Adrenal gland (tissue), 12 donors: ENCODE data around the gene EPSTI1. TPM values are rescaled to one million over a fixed set of nuclear protein-coding genes. Genes with fewer than 3 reads are reported as not detected.

Source experiments
- DNase-seq, 7 donors: peaks; one replicate each; pipeline ENCODE4 v3.0.0-alpha.2; 2019 to 2020
- H3K27ac ChIP-seq, 5 donors: fragments of 200-600 bp; sonication (generic) in 4 of 5; 1 replicate in 3 of 5; 2 replicates in 2 of 5; pipeline versions ENCODE4 v1.5.1 to v1.8.0; 2016 to 2020; ENCODE audit warnings: mild to moderate bottlenecking in 1 of 5
- H3K27me3 ChIP-seq: fragments of 200-600 bp; 2 replicates; pipeline ENCODE4 v1.8.0; 2021
- H3K36me3 ChIP-seq, 2 donors: fragments of 200-600 bp; replicated peaks in 1 of 2; 1 replicate in 1 of 2; 2 replicates in 1 of 2; pipeline versions ENCODE4 v1.5.1 to v1.8.0; 2018 to 2022
- H3K4me1 ChIP-seq, 2 donors: fragments of 200-600 bp; replicated peaks in 1 of 2; 1 replicate in 1 of 2; 2 replicates in 1 of 2; pipeline versions ENCODE4 v1.5.1 to v1.8.0; 2018 to 2021
- H3K4me3 ChIP-seq, 4 donors: fragments of 200-600 bp; sonication (generic) in 3 of 4; one replicate each; pipeline ENCODE4 v1.5.1; 2016 to 2018
- H3K9me3 ChIP-seq, 3 donors: fragments of 200-600 bp; sonication (generic) in 1 of 3; replicated peaks in 1 of 3; 1 replicate in 2 of 3; 2 replicates in 1 of 3; pipeline versions ENCODE4 v1.5.1 to v1.8.0; 2016 to 2021
- CTCF ChIP-seq, 6 experiments: fragments of 450-650 bp in 4 of 6; fragments of 200-600 bp in 2 of 6; sonication (generic) in 1 of 6; IDR thresholded peaks; 1 replicate in 5 of 6; 2 replicates in 1 of 6; pipeline versions ENCODE4 v1.5.1 to v1.8.0; 2016 to 2021; ENCODE audit warnings: antibody characterized with exemption in 6 of 6, mild to moderate bottlenecking in 2 of 6, moderate library complexity in 1 of 6
- POLR2A ChIP-seq, 2 donors: fragments of 450-650 bp; IDR thresholded peaks; one replicate each; pipeline ENCODE4 v1.6.1; 2017; ENCODE audit warnings: antibody characterized with exemption in 2 of 2, mild to moderate bottlenecking in 2 of 2, moderate library complexity in 1 of 2
- whole genome bisulfite sequencing, 4 donors: extraction: QIAGEN DNeasy Blood & Tissue Kit in 2 of 4; methylation state at CpG; one replicate each; pipeline versions ENCODE4 v1.1.5 to v1.1.7; 2013 to 2017; 5-methylcytosine and 5-hydroxymethylcytosine counted together
- intact Hi-C, 2 donors: fragments of 100-400 bp; cut with DNase I; formaldehyde crosslinking; loops; one replicate each; pipeline versions ENCODE4 v1.14.1 to v1.15.0; 2022 to 2023
- polyA plus RNA-seq, 3 donors: library from polyadenylated mRNA; stranded (reverse); fragments of 200-250 nt in 2 of 3; fragments of 350-450 nt in 1 of 3; fragmentation: Illumina TruSeq in 1 of 3; extraction: RNeasy Lipid Tissue Mini Kit (QIAGEN cat#74804) in 1 of 3; gene quantifications; one replicate each; pipeline ENCODE4 v1.2.3, GENCODE V29; 2013 to 2014
- total RNA-seq, 9 donors: library from RNA; depleted of rRNA in 4 of 9; stranded (reverse); fragments of >200 nt in 4 of 9; fragments of 120-200 nt in 1 of 9; fragmentation: NEBNext Ultra II Directional in 1 of 9; extraction: Animal tissue kit (Norgen Biotek cat#: 25700) in 1 of 9; gene quantifications; one replicate each; pipeline versions ENCODE4 v1.1.0 to v1.2.4, GENCODE V29; 2013 to 2023
- donor health status: healthy with polysubstance abuse.
- donor health status: Bipolar disorder and iron deficiency.
- donor health status: DM: yes; HTN: yes; CAD: no.
- donor health status: DM: no; HTN: no; CAD: no.
- donor health status: DM: no; HTN: no; CAD: no.
- donor health status: DM: yes; HTN: yes; CAD: no.

Gene EPSTI1
- total and polyA plus RNA-seq, 12 donors, result 6.8 to 36.3 (median 10.2) TPM

- Histone ChIP-seq H3K27ac (no peak overlapping the region), H3K4me1 (peaks cover under 1 to 10% of the 10 kb centered on the region in 2 donors), H3K4me3 (no peak overlapping the region), H3K36me3 (no peaks in the 10 kb centered on the region), H3K27me3 (no peaks in the 10 kb centered on the region), H3K9me3 (no peaks in the 10 kb centered on the region)
- TF ChIP-seq CTCF (IDR thresholded peaks at IDR 0.05) (no peak), POLR2A (IDR thresholded peaks at IDR 0.05) (no peak)
- intact Hi-C loops, result no loop called here
- DNase-seq, result no peak
- 63 to 73% (median 68%) methylated on average over 4 of the region's 4 CpGs for WGBS, 4 donors
Measured at GRCh38 chr13:43000676-43001075, 8.6 kb upstream of the EPSTI1 start.

GRCh38 chr13:42999491-42999890, 7.5 kb upstream of the EPSTI1 start:
- H3K27me3 ChIP-seq, result no peaks in the 10 kb centered on the region
- no peak overlapping the region for H3K27ac ChIP-seq
- no peaks in the 10 kb centered on the region for H3K4me1 ChIP-seq
- no peak overlapping the region for H3K4me3 ChIP-seq
- TF ChIP-seq CTCF (IDR thresholded peaks at IDR 0.05), result no peak
- TF ChIP-seq POLR2A (IDR thresholded peaks at IDR 0.05), result no peak
- H3K36me3 ChIP-seq, result no peaks in the 10 kb centered on the region
- H3K9me3 ChIP-seq, result no peaks in the 10 kb centered on the region
- intact Hi-C loops, result no loop called here
- 62 to 83% (median 69%) methylated on average over 2 of the region's 2 CpGs for WGBS, 4 donors
- no peak for DNase-seq

GRCh38 chr13:42997381-42997780, 5.3 kb upstream of the EPSTI1 start:
- Histone ChIP-seq H3K27ac (no peak overlapping the region), H3K36me3 (no peaks in the 10 kb centered on the region), H3K27me3 (no peaks in the 10 kb centered on the region), H3K4me1 (no peaks in the 10 kb centered on the region), H3K9me3 (no peaks in the 10 kb centered on the region), H3K4me3 (no peak overlapping the region)
- no peak for TF ChIP-seq POLR2A (IDR thresholded peaks at IDR 0.05)
- TF ChIP-seq CTCF (IDR thresholded peaks at IDR 0.05), result no peak
- intact Hi-C loops, result no loop called here
- WGBS, 4 donors, result 86 to 97% (median 90%) methylated on average over 2 of the region's 2 CpGs
- DNase-seq, result no peak

DNA sequence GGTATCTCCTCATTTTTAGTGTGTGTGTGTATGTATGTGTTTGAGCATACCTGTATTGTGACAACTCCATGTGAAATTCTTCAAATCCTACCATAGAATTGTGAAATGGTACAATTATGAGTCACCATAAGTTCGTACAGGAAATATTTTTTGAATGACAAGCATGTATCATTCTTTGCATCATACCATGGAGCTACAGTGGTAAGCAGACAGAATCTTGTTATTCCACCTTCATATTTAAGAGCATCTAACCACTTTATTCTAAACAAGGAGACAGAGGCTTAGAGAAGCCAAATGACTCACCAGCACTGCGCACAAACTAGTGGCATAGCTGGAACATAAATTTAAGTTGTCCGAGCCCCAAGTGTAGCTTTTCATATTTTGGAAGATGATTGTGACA, 4.5 kb upstream of the EPSTI1 start:
- no peak for DNase-seq
- Histone ChIP-seq H3K9me3 (no peaks in the 10 kb centered on the region), H3K27me3 (no peaks in the 10 kb centered on the region), H3K4me1 (peaks cover 0 to 3% of the 10 kb centered on the region in 2 donors), H3K27ac (no peak overlapping the region), H3K4me3 (no peak overlapping the region), H3K36me3 (no peaks in the 10 kb centered on the region)
- TF ChIP-seq CTCF (IDR thresholded peaks at IDR 0.05) (no peak), POLR2A (IDR thresholded peaks at IDR 0.05) (no peak)
- intact Hi-C loops, result no loop called here
- 54 to 75% (median 72%) methylated on average over 3 of the region's 3 CpGs for WGBS, 4 donors
